TTC549 (cell line): ENCODE results near the gene APP.
"Not testable (repeated sequence)": the region's sequence is repeated elsewhere in the genome, so short reads cannot be mapped to it uniquely, and the experiment has no call there.

Experiments used
- FAIRE-seq: peaks from 2 replicates; lab custom pipeline; 2012; peaks lifted over from hg19 to GRCh38; lab: Jason Lieb, UNC

The APP gene

GRCh38 chr21:26162081-26162480 is 8.5 kb downstream of the APP start:
- no peak for FAIRE-seq

GRCh38 chr21:26159869-26160268 is 10.7 kb downstream of the APP start:
- no peak for FAIRE-seq

GRCh38 chr21:26157801-26158200 is 12.8 kb downstream of the APP start:
- FAIRE-seq, result no peak

- FAIRE-seq, result no peak
Observed at GRCh38 chr21:26154753-26155152, 15.8 kb downstream of the APP start.

- no peak for FAIRE-seq
Observed at GRCh38 chr21:26153758-26154157, 16.8 kb downstream of the APP start.

GRCh38 chr21:26148840-26149354 is 21.7 kb downstream of the APP start:
- no peak for FAIRE-seq

- FAIRE-seq, result no peak
Observed at GRCh38 chr21:26148071-26148839, 22.3 kb downstream of the APP start.

- no peak for FAIRE-seq
Observed at GRCh38 chr21:26147535-26147934, 23.0 kb downstream of the APP start.

- FAIRE-seq, result no peak
Observed at GRCh38 chr21:26146681-26147080, 23.9 kb downstream of the APP start.

- no peak for FAIRE-seq
Observed at GRCh38 chr21:26144031-26144430, 26.5 kb downstream of the APP start.

GRCh38 chr21:26142363-26142762 is 28.2 kb downstream of the APP start:
- FAIRE-seq, result no peak

- FAIRE-seq, result no peak
Observed at GRCh38 chr21:26140926-26141325, 29.6 kb downstream of the APP start.

- no peak for FAIRE-seq
Observed at GRCh38 chr21:26140164-26140579, 30.4 kb downstream of the APP start.

- no peak for FAIRE-seq
Observed at GRCh38 chr21:26138615-26139257, 31.8 kb downstream of the APP start.

GRCh38 chr21:26137379-26138060 is 33.0 kb downstream of the APP start:
- FAIRE-seq, result no peak

- FAIRE-seq, result no peak
Observed at GRCh38 chr21:26136671-26137070, 33.9 kb downstream of the APP start.

GRCh38 chr21:26135520-26135919 is 35.0 kb downstream of the APP start:
- no peak for FAIRE-seq

- FAIRE-seq, result no peak
Observed at GRCh38 chr21:26131554-26131953, 39.0 kb downstream of the APP start.

- not testable (repeated sequence) for FAIRE-seq
Observed at GRCh38 chr21:26131053-26131452, 39.5 kb downstream of the APP start.

GRCh38 chr21:26130249-26130881 is 40.2 kb downstream of the APP start:
- FAIRE-seq, result no peak

- no peak for FAIRE-seq
Observed at GRCh38 chr21:26127918-26128317, 42.7 kb downstream of the APP start.

GRCh38 chr21:26127073-26127814 is 43.3 kb downstream of the APP start:
- FAIRE-seq, result no peak
